TTC549 (cell line): Measurements from ENCODE around the gene TTC39A.

Source experiments
- FAIRE-seq: peaks from 2 replicates; lab custom pipeline; 2012; peaks lifted over from hg19 to GRCh38; lab: Jason Lieb, UNC

Gene TTC39A

DNA sequence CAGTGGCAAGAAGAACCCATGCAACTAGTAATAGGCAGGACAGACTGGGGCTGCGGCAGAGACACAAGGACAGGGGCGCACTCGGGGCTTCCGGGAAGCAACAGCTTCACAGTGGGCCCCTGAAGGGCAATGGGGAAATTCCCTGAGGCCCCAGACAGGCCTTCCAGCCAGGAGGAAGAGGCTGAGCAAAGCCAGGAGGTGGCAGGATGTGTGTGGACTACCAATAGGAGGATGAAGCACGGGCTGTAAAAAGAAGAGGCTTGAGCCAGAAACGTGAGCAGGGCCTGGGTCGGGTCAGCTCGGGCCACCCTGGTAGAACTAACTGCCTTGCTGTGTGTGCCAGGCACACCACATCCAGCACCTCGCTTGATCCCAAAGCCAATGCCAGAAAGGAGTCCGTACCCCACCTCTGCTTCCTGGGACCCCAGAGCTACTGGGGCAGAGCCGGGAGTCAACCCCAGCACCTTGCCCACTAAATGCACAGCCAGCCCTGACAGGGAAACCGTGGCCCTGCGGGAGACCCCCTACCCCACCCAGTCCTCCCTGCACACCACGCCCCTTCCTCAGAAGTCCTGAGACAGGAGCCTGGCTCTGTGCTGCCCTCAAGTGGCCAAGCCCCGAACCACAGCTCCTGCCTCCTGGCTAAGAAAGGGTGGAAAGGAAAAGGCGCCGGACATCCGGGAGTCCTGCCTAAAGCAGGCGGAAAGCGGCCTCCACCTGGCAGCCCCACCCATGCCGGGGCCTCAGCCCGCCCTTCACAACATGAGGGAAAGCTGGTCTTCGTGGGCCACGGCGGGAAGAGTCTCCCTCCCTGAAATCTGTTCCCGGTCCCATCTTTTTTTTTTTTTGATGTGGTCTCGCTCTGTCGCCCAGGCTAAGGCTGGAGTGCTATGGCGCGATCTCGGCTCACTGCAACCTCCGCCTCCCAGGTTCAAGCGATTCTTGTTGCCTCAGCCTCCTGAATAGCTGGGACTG lies 33.7 kb downstream of the TTC39A start:
- FAIRE-seq: no peak

DNA sequence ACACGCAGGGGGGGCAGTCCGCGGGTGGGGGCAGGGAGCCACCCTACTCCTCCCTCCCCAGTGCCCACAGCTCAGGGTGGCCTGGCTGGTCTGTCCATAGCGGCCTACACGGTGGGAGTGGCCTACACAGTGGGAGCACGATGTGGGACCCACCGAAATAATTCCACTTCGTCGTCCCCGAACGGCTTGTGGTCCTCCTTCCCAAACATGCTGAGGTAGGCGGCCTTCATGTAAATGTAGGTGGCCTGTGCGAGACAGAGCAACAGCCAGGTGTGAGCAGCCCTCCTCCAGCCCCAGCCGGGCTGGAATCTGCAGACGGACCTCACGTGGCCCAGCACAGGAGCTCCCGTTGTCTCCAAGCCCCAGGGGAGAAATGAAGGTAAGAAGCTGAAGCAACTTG lies 34.4 kb downstream of the TTC39A start:
- no peak for FAIRE-seq

DNA sequence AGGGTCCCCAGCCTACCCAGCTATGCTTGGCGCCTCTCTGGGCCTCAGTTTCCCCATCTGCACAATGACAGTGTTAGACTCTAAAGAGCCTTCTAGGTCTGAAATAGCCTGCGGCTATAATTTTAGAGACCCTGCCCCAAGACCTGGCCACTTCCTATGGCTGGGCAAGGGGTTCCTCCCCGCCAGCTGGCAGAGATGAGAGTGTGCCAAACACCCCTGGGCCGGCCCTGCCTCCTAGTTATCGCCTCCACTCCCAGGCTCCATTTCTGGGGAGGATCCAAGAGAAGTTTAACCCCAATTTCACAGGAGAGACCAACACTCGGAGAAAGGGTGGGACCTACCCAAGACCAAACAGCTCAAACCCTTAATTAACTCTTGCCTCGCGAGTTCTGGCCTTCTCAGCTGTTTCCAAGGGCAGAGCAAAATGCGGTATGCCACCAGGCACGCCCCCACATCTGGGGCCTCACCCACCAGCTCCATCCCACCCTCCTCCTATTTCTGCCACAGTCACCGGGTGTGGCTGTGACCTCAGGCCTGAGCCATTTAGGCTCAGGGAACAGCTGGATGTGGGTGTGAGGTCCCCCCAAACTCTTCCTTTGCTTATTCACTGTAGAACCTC lies 35.7 kb downstream of the TTC39A start:
- FAIRE-seq: no peak

DNA sequence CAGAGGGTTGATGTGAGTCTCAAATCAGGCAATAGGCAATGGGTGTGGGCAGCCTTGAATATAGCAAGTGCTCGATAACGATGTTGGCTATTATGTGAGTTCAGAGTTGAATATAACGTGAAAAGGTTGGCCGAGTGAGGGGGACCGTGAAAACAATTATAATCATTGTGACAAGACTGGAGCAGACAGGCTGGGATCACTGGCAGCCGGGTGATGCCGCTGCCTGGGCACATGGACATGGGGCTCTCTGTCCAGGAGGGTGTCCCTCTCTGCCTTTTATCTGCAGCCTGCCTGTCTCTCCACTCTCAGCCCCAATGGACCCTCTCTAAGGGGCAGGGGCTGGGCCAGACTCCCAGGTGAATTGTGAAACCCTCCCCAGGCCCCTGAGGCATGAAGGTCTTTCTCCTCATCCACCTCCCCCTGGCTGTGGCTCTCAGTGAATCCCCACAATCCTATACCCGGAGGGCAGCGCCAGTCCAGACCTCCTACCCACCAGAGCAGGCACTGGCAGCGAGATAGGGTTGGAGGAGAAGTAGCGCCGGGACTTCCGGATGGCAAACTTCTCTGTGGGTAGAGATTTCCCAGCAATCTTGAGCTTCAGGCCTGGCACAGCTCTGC lies 36.4 kb downstream of the TTC39A start:
- FAIRE-seq: no peak

DNA sequence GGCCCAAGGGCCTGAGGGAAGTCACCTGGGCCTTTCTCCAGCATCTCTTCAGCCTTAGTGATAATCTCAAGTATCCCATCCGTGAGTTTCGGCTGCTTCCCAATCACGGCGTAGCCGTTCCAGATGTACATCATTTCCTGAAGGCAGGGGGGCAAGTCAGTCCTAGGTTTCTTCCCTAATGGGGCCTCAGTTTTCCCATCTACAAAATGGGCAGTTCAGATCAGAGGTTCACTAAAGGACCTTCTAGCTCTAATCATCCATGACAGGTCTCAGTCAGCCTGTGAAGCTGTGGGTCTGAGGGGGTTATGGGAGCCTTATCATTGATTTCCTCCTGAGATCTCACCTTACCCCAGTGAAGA lies 39.9 kb downstream of the TTC39A start:
- no peak for FAIRE-seq

DNA sequence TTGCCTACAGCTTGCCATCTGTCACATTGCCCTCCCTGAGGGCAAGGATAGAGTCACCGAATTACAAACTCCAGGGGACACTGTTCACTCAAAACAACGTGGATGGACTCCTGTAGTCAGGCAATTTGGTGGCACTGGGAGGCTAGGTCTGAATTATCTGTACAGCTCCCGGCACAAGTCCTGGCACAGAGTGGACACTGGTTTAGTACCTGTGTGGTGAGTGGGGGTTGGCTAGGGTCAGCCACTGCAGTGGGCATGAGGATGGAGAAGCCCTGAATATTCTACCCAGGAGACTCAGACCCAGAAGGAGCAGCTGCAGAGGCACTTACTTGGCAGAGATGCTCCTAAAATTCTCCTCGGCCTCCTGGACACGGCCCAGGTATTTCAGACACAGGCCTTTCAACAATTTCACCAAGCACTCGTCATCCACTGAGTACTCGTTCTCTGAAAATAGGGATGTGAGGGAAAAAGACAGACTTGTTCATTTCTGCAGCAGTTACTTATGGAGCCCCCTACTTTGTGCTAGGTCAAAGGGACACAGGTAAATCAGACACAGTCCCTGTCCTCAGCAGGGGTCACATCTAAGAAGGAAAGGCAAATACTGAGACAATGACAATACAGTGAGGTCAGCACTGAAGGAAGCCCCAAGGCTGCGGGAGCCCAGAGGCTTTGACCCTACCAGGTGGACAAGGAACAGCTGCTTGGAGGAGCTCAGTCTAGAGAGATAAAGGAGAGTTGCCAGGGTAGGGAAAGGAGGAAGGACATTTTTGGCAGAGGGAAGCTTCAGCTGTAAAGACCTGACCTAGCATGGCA lies 40.5 kb downstream of the TTC39A start:
- no peak for FAIRE-seq

DNA sequence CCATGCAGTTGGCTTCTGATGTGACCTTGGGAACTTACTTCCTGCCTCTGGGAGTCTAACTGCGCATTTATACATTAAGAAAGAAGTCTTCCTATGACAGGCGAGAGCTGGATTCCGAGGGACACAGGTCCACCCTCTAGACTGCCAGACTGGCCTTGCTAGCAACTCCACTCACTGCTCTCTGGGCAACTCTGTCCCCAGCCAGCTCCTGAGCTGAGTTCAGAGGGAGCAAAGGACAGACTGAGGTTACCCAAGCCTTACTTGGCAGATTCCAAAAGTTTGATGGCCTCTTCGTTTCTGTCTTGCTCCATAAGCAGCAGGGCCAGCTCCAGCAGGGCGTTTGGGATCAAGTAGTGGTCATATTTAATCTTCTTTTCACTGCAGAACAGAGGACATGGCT lies 41.8 kb downstream of the TTC39A start:
- FAIRE-seq: no peak

DNA sequence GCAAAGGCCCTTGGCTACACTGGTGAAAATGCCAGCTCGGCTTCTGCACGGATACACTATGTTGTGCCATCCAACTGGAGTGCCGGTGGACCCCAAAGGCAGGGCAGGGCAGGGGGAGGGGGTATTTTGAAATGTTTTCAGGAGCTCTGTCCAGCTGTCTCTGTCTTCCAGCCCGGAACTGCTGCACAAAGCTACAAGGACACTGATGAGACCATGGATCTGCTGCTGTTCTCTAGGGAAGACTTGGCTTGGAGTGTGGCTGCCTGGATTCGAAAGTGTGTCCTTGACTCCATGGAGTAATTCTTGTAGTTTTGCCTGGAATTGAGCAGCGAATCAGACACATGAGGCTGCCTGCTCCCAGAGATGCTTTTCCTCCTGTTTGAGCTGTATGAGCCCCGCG lies 42.4 kb downstream of the TTC39A start:
- FAIRE-seq: no peak

DNA sequence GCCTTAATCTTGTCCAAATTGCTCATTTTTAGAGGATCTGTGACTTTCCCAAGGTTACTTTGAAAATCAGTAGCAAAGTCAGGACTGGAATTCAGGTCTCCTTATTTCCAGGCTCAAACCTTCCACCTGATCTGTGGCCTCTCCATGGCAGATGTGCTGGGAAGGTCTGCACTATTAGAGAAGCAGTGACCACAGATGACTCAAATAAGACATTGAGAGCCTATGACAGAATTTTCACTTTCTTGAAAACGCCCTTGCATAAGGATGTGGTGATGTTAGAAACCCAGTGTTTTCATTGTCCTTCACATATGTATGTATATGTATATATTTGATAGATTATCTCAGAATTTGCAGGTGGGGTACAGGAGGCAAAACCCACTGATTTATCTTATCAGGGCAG lies 45.3 kb downstream of the TTC39A start:
- FAIRE-seq: no peak

DNA sequence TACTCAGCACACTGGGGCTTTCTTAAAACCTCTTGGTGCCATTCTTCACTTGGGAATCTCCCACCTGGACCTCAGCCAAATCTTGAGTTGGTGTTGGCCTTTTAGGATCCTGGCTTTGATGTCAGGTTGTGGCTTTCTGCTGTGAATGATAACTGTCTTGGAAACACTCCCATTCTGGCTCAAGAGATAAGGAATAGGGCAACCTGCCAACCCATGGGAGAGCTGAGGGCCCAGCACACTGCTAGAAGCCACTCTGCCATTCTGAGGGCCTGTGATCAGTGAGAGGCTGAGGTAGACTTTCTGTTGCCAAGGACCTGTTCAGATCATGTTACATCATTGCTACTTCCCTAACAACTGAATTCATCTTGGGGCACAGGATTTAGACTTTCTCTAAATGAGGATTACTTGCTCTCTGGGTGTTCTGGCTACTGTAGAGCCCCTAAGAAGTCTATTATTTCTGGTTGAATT lies 45.8 kb downstream of the TTC39A start:
- FAIRE-seq: no peak

DNA sequence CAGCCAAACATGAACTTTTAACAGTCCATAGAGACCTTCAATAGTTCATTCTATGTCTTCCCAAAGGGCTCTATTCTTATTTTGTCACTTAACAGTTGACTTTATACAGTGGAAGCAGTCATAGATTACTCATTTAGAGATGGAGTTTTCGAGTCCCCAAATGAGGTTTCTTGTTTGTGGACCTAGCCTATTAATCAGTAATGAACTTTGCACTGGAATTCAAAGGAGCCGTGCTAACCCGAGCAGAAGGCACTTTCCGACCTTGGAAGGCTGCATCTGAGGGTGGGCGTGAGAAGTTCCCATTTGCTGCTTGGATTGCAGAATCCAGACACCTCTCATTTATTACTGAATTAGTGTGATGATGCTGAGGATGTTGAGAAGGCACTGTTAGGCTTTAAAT lies 46.4 kb downstream of the TTC39A start:
- no peak for FAIRE-seq

DNA sequence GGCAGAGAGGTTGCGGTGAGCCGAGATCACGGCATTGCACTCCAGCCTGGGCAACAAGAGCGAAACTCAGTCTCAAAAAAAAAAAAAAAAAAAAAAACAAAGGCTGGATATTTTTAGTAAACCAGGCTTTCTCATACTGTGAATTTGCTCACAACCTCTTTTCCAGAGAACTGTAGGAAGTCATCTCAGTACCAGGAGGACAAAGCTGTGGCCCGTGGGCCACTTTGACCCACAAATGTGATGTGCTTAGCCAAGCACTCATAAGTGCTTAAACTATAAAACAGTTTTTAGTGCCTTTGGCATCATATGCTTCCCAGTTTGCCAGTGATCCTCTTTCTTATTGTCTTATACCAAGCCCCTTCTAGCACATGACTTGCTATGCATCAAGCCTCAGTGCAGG lies 47.8 kb downstream of the TTC39A start:
- FAIRE-seq: no peak

DNA sequence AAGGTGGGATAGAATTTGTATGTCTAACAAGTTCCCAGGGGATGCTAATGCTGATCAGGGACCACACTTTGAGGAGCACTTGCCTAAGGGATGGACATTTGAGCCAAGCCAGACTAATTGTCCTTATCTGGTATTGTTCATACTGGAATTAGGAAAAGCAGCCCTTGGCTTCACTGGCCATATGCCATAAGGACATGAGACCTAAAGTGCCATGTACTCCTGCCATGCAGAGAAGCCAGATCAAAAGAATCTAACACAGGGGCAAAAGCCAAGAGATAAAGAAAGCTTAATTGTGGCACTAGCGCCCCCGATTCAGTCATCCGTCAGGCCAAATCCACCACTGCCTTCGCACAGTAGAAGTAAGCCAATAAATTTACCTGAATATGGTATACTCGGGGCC lies 48.6 kb downstream of the TTC39A start:
- no peak for FAIRE-seq

DNA sequence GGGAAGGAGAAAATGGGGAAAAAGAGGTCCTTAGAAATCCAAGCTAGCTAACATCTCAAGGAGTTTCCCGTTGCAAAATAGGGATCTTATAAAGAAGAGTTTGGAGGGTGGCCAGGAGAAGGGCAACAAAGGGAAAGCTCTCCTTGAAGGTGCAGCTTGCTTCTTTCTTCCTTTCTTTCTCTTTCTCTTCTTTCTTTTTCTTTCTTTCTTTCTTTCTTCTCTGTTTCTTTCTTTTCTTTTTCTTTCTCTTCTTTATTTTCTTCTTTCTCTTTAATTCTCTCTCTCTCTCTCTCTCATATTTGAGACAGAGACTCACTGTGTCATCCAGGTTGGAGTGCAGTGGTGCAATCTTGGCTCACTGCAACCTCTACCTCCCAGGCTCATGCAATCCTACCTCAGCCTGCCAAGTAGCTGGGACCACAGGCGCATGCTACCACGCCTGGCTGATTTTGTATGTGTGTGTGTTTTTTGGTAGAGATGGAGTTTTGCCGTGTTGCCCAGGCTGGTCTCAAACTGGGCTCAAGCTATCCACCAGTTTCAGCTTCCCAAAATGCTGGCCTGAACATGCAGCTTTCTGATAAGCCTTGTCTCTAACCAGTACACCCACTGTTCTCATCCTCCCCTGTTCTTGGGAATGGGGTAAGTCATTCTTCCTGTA lies 49.9 kb downstream of the TTC39A start:
- FAIRE-seq: no peak

DNA sequence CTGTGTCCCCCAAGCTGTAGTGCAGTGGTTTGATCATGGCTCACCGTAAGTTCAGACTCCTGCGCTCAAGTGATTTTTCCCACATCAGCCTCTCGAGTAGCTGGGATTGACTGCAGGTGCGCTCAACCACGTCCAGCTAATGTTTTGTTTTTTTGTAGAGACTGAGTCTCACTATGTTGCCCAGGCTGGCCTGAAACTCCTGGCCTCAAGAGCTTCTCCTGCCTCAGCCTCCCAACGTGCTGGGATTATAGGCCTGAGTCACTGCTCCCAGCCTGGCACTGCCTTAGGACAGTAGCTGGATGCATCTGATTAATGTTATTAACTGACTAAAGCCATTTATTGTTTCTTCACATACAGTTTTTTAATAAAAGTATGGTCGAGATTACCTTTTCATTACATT lies 54.1 kb downstream of the TTC39A start:
- no peak for FAIRE-seq

DNA sequence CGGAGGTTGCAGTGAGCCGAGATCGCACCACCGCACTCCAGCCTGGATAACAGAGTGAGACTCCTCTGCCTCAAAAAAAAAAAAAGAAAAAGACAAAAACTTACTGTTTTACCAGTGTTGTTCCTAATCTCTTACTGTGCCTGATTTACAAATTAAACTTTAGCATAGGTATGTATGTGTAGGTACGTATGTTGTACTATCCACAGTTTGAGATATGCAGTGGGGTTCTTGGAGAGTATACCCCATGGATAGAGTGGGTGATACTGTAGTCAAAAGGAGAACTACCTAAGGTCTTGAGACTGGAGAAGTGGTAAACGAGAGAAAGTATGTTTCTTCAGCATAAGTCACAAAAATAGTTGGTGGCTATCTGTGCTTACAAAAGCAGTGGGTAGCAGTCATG lies 55.7 kb downstream of the TTC39A start:
- FAIRE-seq: no peak

DNA sequence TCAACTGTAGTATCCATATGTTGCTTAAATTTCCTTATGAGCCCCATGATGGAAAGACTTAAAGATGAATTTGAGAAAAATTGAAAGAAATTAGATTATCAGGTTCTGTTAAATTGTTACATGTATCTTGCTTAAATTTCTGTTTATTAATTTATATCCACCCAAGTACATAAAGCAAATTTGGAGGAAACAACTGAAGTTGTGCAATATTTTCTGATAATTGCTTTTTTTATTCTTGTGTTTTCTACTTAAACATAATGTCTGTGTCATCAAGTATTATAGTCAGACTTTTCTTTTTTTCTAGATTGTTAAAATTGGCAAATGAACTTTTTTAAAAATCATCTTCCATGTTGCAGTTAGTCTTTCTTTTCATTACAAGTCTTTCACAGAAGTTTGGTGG lies 57.4 kb downstream of the TTC39A start:
- no peak for FAIRE-seq

DNA sequence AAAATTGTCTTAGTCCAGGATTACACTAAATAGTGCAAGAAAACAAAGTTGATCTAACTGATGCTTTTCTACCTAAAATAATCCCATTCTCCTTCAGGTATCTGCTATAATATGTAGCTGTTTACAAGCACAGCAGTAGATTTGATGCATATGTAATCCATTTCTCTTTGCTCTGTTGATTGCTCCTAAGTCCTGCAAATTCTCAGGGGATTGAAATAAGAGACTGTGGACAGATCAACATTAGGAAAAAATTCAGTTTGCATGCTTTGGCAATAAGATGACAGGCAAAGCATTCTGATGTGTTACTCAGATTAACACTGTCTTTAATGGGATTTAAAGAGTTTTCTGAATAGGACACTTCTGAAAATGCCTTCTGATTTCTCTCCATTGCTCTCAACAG lies 59.6 kb downstream of the TTC39A start:
- no peak for FAIRE-seq

DNA sequence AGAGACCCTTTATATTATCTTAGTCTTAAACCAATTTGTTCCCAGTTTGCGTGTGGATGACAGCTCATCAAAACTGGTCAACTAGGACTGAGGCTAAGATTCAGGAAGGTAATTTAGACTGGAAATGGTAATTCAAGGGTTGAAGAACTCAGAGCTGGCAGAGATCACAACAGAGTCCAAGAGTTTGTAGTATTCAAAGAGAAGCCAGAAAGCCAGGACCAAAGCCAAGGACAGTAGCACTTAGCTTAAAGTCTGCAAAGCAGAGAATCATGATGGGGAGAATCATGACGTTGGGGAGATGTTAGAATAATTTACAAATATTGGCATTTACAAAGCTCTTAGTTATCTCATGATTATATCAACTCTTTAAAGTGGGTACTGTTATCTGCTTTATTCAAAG lies 61.7 kb downstream of the TTC39A start:
- no peak for FAIRE-seq

DNA sequence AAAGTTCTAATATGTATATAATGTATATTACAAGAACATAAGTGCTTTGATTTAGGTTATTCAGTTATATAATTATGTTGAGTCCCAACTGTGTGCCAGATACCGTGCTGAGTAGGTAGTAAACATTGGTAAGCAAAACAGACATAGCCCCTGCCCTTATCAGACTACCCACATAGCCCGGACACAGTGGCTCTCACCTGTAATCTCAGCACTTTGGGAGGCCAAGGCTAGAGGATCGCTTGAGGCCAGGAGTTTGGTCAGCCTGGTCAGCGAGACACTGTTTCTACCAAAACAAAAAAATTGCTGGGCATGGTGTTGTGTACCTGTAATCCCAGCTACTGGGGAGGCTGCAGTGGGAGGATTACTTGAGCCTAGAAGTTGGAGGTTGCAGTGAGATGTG lies 63.6 kb downstream of the TTC39A start:
- FAIRE-seq: no peak

DNA sequence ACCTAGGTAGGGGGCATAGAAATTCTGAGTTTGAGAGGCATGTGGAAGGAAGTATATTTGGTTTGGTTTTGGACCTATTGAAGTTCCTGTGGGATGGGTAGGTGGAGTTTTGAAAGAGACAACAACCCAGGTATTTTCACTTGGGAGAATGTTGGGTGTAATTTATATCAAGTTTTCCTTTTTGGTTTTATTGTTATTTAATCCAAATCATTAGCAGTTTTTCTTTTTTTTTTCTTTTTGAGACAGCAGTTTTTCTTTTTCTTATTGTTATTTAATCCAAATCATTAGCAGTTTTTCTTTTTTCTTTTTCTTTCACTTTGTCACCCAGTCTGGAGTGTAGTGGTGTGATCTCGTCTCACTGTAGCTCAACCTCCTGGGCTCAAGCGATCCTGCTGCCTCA lies 64.2 kb downstream of the TTC39A start:
- no peak for FAIRE-seq

DNA sequence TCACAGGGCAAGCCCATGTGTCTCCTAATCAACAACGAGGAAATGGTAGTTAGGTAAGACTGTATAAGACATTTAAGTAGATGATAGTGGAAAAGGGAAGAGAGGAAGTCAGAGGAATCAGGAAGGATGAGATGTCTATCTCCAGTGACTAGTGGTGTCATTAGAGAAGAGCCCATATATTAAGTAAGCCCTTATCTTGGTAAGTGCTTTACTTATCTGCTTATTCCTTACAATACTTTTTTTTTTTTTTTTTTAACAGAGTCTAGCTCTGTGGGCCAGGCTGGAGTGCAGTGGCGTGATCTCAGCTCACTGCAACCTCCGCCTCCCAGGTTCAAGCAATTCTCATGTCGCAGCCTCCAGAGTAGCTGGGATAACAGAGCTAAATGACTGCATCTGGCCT lies 64.7 kb downstream of the TTC39A start:
- no peak for FAIRE-seq
